K562 (cell line): ENCODE results near the gene CD46. TPM values are rescaled to one million over a fixed set of nuclear protein-coding genes. Genes with fewer than 3 reads are reported as not detected.

Experiments
- ATAC-seq: fragments of 200-7000 bp; cut with Tn5 transposase; 3 replicates; pipeline ENCODE4 v1.9.1; 2020; ENCODE audit warnings: moderate library complexity
- BruUV-seq: library from RNA; stranded (reverse); fragments of 400-500 nt; replicated peaks from 2 replicates; lab custom pipeline; 2021; lab: Mats Ljungman, UMichigan
- CTCF ChIA-PET: fragments of 300-600 bp; formaldehyde crosslinking; extraction: SDS; loops from one replicate; lab custom pipeline; 2021; ENCODE audit warnings: low intra/inter-chr PET ratio; lab: Yijun Ruan, JAX
- POLR2A ChIA-PET: fragments of 300-600, 350-650 bp; sonication (Branson Sonifier 250); formaldehyde crosslinking; extraction: SDS; loops from one replicate; lab custom pipeline; 2021; ENCODE audit warnings: antibody characterized with exemption, inconsistent platforms; lab: Yijun Ruan, JAX
- DNase-seq, 4 experiments: peaks; one replicate each; pipeline versions ENCODE4 v3.0.0 to v3.0.0-alpha.2; 2011 to 2018; ENCODE audit warnings: low spot score in 3 of 4, mixed read lengths in 3 of 4; ENCODE audit errors: extremely low read depth in 1 of 4
- FAIRE-seq: peaks from 2 replicates; lab custom pipeline; 2011; peaks lifted over from hg19 to GRCh38; lab: Jason Lieb, UNC
- H2AFZ ChIP-seq: 2 replicates; pipeline ENCODE4 v1.6.0; 2011; ENCODE audit warnings: low read depth, low read length, control low read depth, inconsistent platforms
- H3K27ac ChIP-seq: fragments of 200-600 bp; 3 replicates; pipeline ENCODE4 v1.8.0; 2011; ENCODE audit warnings: low read depth, mild to moderate bottlenecking, control low read depth, inconsistent platforms, low read length, moderate library complexity, mixed read lengths; ENCODE audit errors: extremely low read depth
- H3K27me3 ChIP-seq, 2 experiments: fragments of 300-600 bp in 1 of 2; 2 replicates in 1 of 2; 3 replicates in 1 of 2; pipeline versions ENCODE4 v1.6.0 to v1.8.0; 2011; ENCODE audit warnings: inconsistent platforms in 2 of 2, low read length in 2 of 2, mild to moderate bottlenecking in 1 of 2, mixed read lengths in 1 of 2, moderate library complexity in 1 of 2; ENCODE audit not compliant: control insufficient read depth in 2 of 2, insufficient read depth in 2 of 2
- H3K36me3 ChIP-seq: fragments of 300-600 bp; 3 replicates; pipeline ENCODE4 v1.8.0; 2011; ENCODE audit warnings: mild to moderate bottlenecking, low read length, inconsistent platforms; ENCODE audit not compliant: control insufficient read depth, insufficient read depth
- H3K4me1 ChIP-seq, 2 experiments: fragments of 200-600 bp in 1 of 2; replicated peaks in 1 of 2; 2 replicates in 1 of 2; 3 replicates in 1 of 2; pipeline versions ENCODE4 v1.5.1 to v1.8.0; 2011; ENCODE audit warnings: inconsistent platforms in 2 of 2, low read length in 2 of 2, mild to moderate bottlenecking in 1 of 2, mixed read lengths in 1 of 2, moderate library complexity in 1 of 2; ENCODE audit not compliant: control insufficient read depth in 2 of 2, insufficient read depth in 2 of 2
- H3K4me2 ChIP-seq: 2 replicates; pipeline ENCODE4 v1.6.1; 2011; ENCODE audit warnings: low read length, control low read depth, inconsistent platforms, mixed read lengths; ENCODE audit not compliant: insufficient read depth
- H3K4me3 ChIP-seq: fragments of 200-600 bp; sonication (generic), shearing (Covaris generic); 2 replicates; pipeline ENCODE4 v1.5.1; 2016; ENCODE audit warnings: control low read depth, inconsistent platforms
- H3K79me2 ChIP-seq: fragments of 200-600 bp; 3 replicates; pipeline ENCODE4 v1.8.0; 2011; ENCODE audit warnings: low read length, inconsistent platforms; ENCODE audit not compliant: control insufficient read depth, insufficient read depth
- H3K9ac ChIP-seq, 2 experiments: 2 replicates each; pipeline versions ENCODE4 v1.6.0 to v1.6.1; 2011; ENCODE audit warnings: low read depth in 2 of 2, low read length in 2 of 2, control low read depth in 1 of 2, inconsistent platforms in 1 of 2, mild to moderate bottlenecking in 1 of 2, mixed read lengths in 1 of 2; ENCODE audit not compliant: insufficient read depth in 1 of 2
- H3K9me1 ChIP-seq: one replicate; pipeline ENCODE4 v1.6.0; 2011; ENCODE audit warnings: inconsistent platforms, mild to moderate bottlenecking, low read length, moderate library complexity; ENCODE audit not compliant: control insufficient read depth, insufficient read depth
- H3K9me3 ChIP-seq: replicated peaks from 2 replicates; pipeline ENCODE4 v1.5.1; 2011; ENCODE audit warnings: low read depth, low read length, inconsistent platforms; ENCODE audit not compliant: control insufficient read depth, insufficient read depth
- H4K20me1 ChIP-seq: replicated peaks from 2 replicates; pipeline ENCODE4 v1.6.1; 2011; ENCODE audit warnings: low read length, inconsistent platforms, mixed read lengths; ENCODE audit not compliant: control insufficient read depth, insufficient read depth
- ARID4B ChIP-seq: sonication (generic); formaldehyde crosslinking; IDR thresholded peaks from 2 replicates; pipeline ENCODE4 v1.8.0; 2022; ENCODE audit warnings: mild to moderate bottlenecking, missing genetic modification reagents
- ATF4 ChIP-seq: fragments of 450-650 bp; formaldehyde crosslinking; IDR thresholded peaks from 2 replicates; pipeline ENCODE4 v1.4.0; 2022; ENCODE audit warnings: mild to moderate bottlenecking, moderate library complexity
- FOXP1 ChIP-seq: sonication (generic); formaldehyde crosslinking; IDR thresholded peaks from 2 replicates; pipeline ENCODE4 v1.8.0; 2022; ENCODE audit warnings: mild to moderate bottlenecking, missing genetic modification reagents
- GMEB1 ChIP-seq: fragments of 250-450 bp; sonication (Bioruptor Pico); IDR thresholded peaks from 2 replicates; pipeline ENCODE4 v1.4.0; 2020; ENCODE audit warnings: mild to moderate bottlenecking
- KLF1 ChIP-seq: fragments of 450-650 bp; IDR thresholded peaks from 2 replicates; pipeline ENCODE4 v1.6.1; 2016; ENCODE audit warnings: missing genetic modification characterization, missing compliant biosample characterization
- NR2C2 ChIP-seq, 2 experiments: fragments of 200-800 bp in 1 of 2; sonication (Bioruptor generic) in 1 of 2; sonication (generic) in 1 of 2; formaldehyde crosslinking in 1 of 2; IDR thresholded peaks; 2 replicates each; pipeline versions ENCODE4 v1.6.1 to v1.8.0; 2016 to 2022; ENCODE audit warnings: mild to moderate bottlenecking in 1 of 2, missing compliant biosample characterization in 1 of 2, missing genetic modification characterization in 1 of 2, missing genetic modification reagents in 1 of 2
- NRF1 ChIP-seq, 2 experiments: fragments of 450-650 bp; IDR thresholded peaks in 1 of 2; conservative IDR thresholded peaks in 1 of 2; 2 replicates each; pipeline ENCODE4 v1.6.1; 2014; ENCODE audit warnings: mild to moderate bottlenecking in 2 of 2
- PML ChIP-seq: IDR thresholded peaks from 2 replicates; pipeline ENCODE4 v1.6.1; 2012; ENCODE audit warnings: low read length, inconsistent platforms
- RBM14 ChIP-seq: fragments of 200-400 bp; formaldehyde crosslinking; IDR thresholded peaks from 2 replicates; pipeline ENCODE4 v1.6.1; 2018; ENCODE audit warnings: low read depth, mild to moderate bottlenecking, low read length, moderate library complexity, borderline replicate concordance; ENCODE audit not compliant: insufficient read depth
- SRF ChIP-seq, 2 experiments: fragments of 250-450, 450-650 bp in 1 of 2; sonication (Bioruptor Pico) in 1 of 2; sonication (generic) in 1 of 2; formaldehyde crosslinking; IDR thresholded peaks; 2 replicates each; pipeline versions ENCODE4 v1.5.0 to v1.5.1; 2020 to 2022; ENCODE audit warnings: mild to moderate bottlenecking in 1 of 2, missing genetic modification reagents in 1 of 2
- STAT5A ChIP-seq: IDR thresholded peaks from 2 replicates; pipeline ENCODE4 v1.6.1; 2012; ENCODE audit warnings: low read length, inconsistent platforms, borderline replicate concordance
- ZEB2 ChIP-seq: fragments of 450-650 bp; IDR thresholded peaks from 2 replicates; pipeline ENCODE4 v1.6.1; 2016
- WGBS: fragments of 100-300 bp; shearing (Covaris generic); methylation state at CpG from one replicate; pipeline ENCODE4 v1.1.6; 2016; ENCODE audit warnings: low coverage, mixed read lengths; ENCODE audit not compliant: insufficient coverage; ENCODE audit errors: missing lambda C conversion rate; 5-methylcytosine and 5-hydroxymethylcytosine counted together
- in situ Hi-C: fragments of 300-500 bp; cut with MboI; formaldehyde crosslinking; loops from 4 replicates; pipeline ENCODE4 v1.15.0; 2018; ENCODE audit warnings: inconsistent platforms, mixed read lengths
- intact Hi-C: fragments of 100-400 bp; cut with micrococcal nuclease; formaldehyde crosslinking; loops from 2 replicates; pipeline ENCODE4 v1.14.2; 2022
- polyA plus RNA-seq, 8 experiments: library from polyadenylated mRNA; depleted of rRNA in 4 of 8; stranded (reverse) in 5 of 8; unstranded in 3 of 8; fragments of >200 nt; fragmentation: Nextera tagmentation in 2 of 8; fragmentation: Illumina TruSeq in 1 of 8; extraction: Ambion mirVana in 2 of 8; extraction: Trizol in 1 of 8; gene quantifications; 2 replicates each; pipeline versions ENCODE4 v1.2.1 to v1.2.3, GENCODE V29; 2011 to 2014; ENCODE audit warnings: inconsistent platforms in 1 of 8, missing spikeins in 1 of 8
- total RNA-seq, 7 experiments: library from RNA; depleted of rRNA in 6 of 7; stranded (reverse); fragments of >200 nt in 6 of 7; fragmentation: Illumina TruSeq in 2 of 7; extraction: Trizol in 2 of 7; gene quantifications; 2 replicates each; pipeline versions ENCODE4 v1.2.1 to v1.2.3, GENCODE V29; 2011 to 2021; ENCODE audit warnings: low replicate concordance in 1 of 7

CD46 gene
- total and polyA plus RNA-seq, 9 of the 15 experiments (the other 6 are each of a cell fraction or from before 2014, with no cell fraction given): 87.9 to 374 (median 156) TPM

GRCh38 chr1:207751463-207751789 is 428 bp upstream of the CD46 start (continued):
- 0 out of 2 replicates have a peak, but pooled peaks have one; percentile 27 for TF ChIP-seq GMEB1 (CRISPR knock-in tag)
- TF ChIP-seq SRF (CRISPR knock-in tag; IDR thresholded peaks at IDR 0.05): peak in 1 of 2 experiments; percentile 35; a peak in 1 of 4 replicates
- TF ChIP-seq, all 486 proteins: peak for 43; not testable (repeated sequence) for 443

DNA sequence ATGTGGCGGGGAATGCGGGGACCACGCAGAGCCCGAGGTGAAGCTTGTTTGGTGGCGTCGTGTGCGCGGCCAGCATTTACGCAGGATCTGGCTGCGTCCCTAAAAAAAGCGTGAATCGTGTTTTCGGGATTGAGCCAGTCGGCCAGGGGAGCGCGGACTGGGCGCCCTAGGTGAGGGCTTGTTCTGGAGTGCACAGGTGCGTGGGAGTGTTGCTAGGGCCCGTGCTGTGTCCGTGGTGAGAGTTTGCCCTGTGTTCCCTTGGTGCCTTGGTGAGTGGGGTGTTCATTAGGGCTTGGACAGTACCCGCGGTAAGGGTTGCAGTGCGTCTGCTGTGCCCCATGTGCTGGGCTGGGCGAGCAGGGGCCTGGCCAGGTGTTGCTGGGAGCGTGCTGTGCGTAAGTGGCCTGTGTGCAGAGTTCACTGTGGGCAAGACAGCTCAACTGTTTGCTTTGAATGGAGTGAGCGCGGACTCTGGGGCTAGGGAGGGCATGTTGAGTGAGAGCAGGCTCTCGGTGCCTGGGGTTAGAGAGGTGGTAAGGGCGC is 673 bp downstream of the CD46 start:
- peak overlapping the region; percentile 92 for H3K4me3 ChIP-seq
- POLR2A ChIA-PET: interaction anchor here (0.6 to 2.0 kb wide), 6 partner anchors 11 to 163 kb away, joined by 3 to 13 read pairs (median 4); no protein-coding TSS in a partner anchor
- H3K4me1 ChIP-seq: peaks cover 31 to 53% of the 10 kb centered on the region in 2 experiments
- H3K4me2 ChIP-seq: peak overlapping the region; percentile 95
- H2AFZ ChIP-seq: peak overlapping the region; percentile 74; the same call in 1 of the 2 replicates
- peak overlapping the region; percentile 80 for H3K27ac ChIP-seq
- no peak for FAIRE-seq
- ATAC-seq: peak; percentile 27
- peaks cover 26% of the 10 kb centered on the region; the same call in 2 of the 3 replicates for H3K36me3 ChIP-seq
- no peaks in the 10 kb centered on the region for H3K27me3 ChIP-seq
- no peaks in the 10 kb centered on the region for H3K9me1 ChIP-seq
- TSS peak; percentile 43 for BruUV-seq
- WGBS: under 1% methylated on average over 30 of the region's 30 CpGs
- in situ Hi-C loops (no loop called here), intact Hi-C loops (loop anchor here (2.0 to 5.0 kb wide), 2 partner anchors 44 to 105 kb away; partner anchors contain the start of gene CR1L)
- H3K9me3 ChIP-seq: no peaks in the 10 kb centered on the region
- peaks cover 33% of the 10 kb centered on the region; the same call in 1 of the 2 replicates for H4K20me1 ChIP-seq
- DNase-seq: peak in 3 of 4 experiments; percentile 58 to 60 (median 60)
- CTCF ChIA-PET: no interaction called here
- H3K9ac ChIP-seq: peak overlapping the region; percentile 83 to 99
- H3K79me2 ChIP-seq: peaks cover 97% of the 10 kb centered on the region
- no peak for TF ChIP-seq KLF1 (tag)
- peak; percentile 81 for TF ChIP-seq NR2C2 (CRISPR knock-in tag; IDR thresholded peaks at IDR 0.05)
- no peak for TF ChIP-seq NR2C2 (tag; IDR thresholded peaks at IDR 0.05)
- 0 out of 2 replicates have a peak, but pooled peaks have one; percentile 41 for TF ChIP-seq ATF4
- 0 out of 2 replicates have a peak, but pooled peaks have one; percentile 38 for TF ChIP-seq RBM14
- no peak for TF ChIP-seq PML
- no peak for TF ChIP-seq STAT5A
- TF ChIP-seq ARID4B (CRISPR knock-in tag): peak; percentile 55; the same call in 1 of the 2 replicates
- 0 out of 2 replicates have a peak, but pooled peaks have one; percentile 43 for TF ChIP-seq ZEB2
- no peak for TF ChIP-seq NRF1 (conservative IDR thresholded peaks at IDR 0.05 in 1 of 2, IDR thresholded peaks at IDR 0.05 in 1 of 2)
- TF ChIP-seq FOXP1 (CRISPR knock-in tag): peak; percentile 29; the same call in 1 of the 2 replicates
